Vagina (tissue), 2 donors: ENCODE measurements around the gene NSD2. TPM values are rescaled to one million over a fixed set of nuclear protein-coding genes. Genes with fewer than 3 reads are reported as not detected.

Experiments used
- DNase-seq, 2 donors: peaks; one replicate each; pipeline ENCODE4 v3.0.0-alpha.2; 2017; ENCODE audit errors: extremely low spot score in 2 of 2
- H3K27ac ChIP-seq: fragments of 200-600 bp; sonication (generic); one replicate; pipeline ENCODE4 v1.5.1; 2019
- H3K27me3 ChIP-seq: fragments of 200-600 bp; sonication (generic); one replicate; pipeline ENCODE4 v1.5.1; 2019
- H3K36me3 ChIP-seq, 2 donors: fragments of 200-600 bp; sonication (generic); one replicate each; pipeline ENCODE4 v1.5.1; 2017 to 2019
- H3K4me1 ChIP-seq: fragments of 200-600 bp; sonication (generic); one replicate; pipeline ENCODE4 v1.5.1; 2019
- H3K4me3 ChIP-seq, 2 donors: fragments of 200-600 bp; sonication (generic); 1 replicate in 1 of 2; 2 replicates in 1 of 2; pipeline ENCODE4 v1.5.1; 2016 to 2019
- H3K9me3 ChIP-seq: fragments of 200-600 bp; sonication (generic); one replicate; pipeline ENCODE4 v1.5.1; 2019
- CTCF ChIP-seq, 3 experiments: fragments of 450-650 bp in 2 of 3; fragments of 200-600 bp in 1 of 3; sonication (generic) in 1 of 3; IDR thresholded peaks; one replicate each; pipeline ENCODE4 v1.5.1; 2017 to 2019; ENCODE audit warnings: antibody characterized with exemption in 3 of 3, mild to moderate bottlenecking in 2 of 3, moderate library complexity in 2 of 3
- POLR2A ChIP-seq, 2 donors: fragments of 450-650 bp; IDR thresholded peaks; one replicate each; pipeline ENCODE4 v1.6.1; 2017; ENCODE audit warnings: antibody characterized with exemption in 2 of 2, mild to moderate bottlenecking in 2 of 2, moderate library complexity in 2 of 2
- POLR2AphosphoS5 ChIP-seq, 2 donors: sonication (generic); formaldehyde crosslinking; IDR thresholded peaks; one replicate each; pipeline ENCODE4 v1.9.0; 2017; ENCODE audit warnings: antibody characterized with exemption in 2 of 2, mild to moderate bottlenecking in 2 of 2, low read depth in 1 of 2; ENCODE audit not compliant: insufficient read depth in 1 of 2
- intact Hi-C: fragments of 100-400 bp; cut with DNase I; formaldehyde crosslinking; loops from one replicate; pipeline ENCODE4 v1.15.1; 2023
- total RNA-seq: library from RNA; depleted of rRNA; stranded (reverse); fragments of >200 nt; gene quantifications from one replicate; pipeline ENCODE4 v1.2.3, GENCODE V29; 2016

The NSD2 gene
- total RNA-seq, 1 donor from 2014 or later, result 38.5 TPM

GRCh38 chr4:1981251-1982058, 110.3 kb downstream of the NSD2 start:
- DNase-seq, result peak in 1 of 2 donors; percentile 46
- Histone ChIP-seq H3K4me1 (peaks cover 7% of the 10 kb centered on the region), H3K36me3 (peaks cover 9 to 74% of the 10 kb centered on the region in 2 donors), H3K4me3 (no peak overlapping the region), H3K27ac (no peak overlapping the region), H3K9me3 (no peaks in the 10 kb centered on the region), H3K27me3 (no peaks in the 10 kb centered on the region)
- no peak for TF ChIP-seq CTCF (IDR thresholded peaks at IDR 0.05)
- no peak for TF ChIP-seq POLR2A (IDR thresholded peaks at IDR 0.05)
- no peak for TF ChIP-seq POLR2AphosphoS5 (IDR thresholded peaks at IDR 0.05; ENCODE audit: insufficient read depth in 1 of 2, low read depth in 1 of 2)
- intact Hi-C loops, result no loop called here

GRCh38 chr4:1982124-1983052, 111.2 kb downstream of the NSD2 start:
- DNase-seq, result peak in 1 of 2 donors; percentile 61
- Histone ChIP-seq H3K4me3 (no peak overlapping the region), H3K4me1 (peaks cover 7% of the 10 kb centered on the region), H3K27ac (no peak overlapping the region), H3K27me3 (no peaks in the 10 kb centered on the region), H3K9me3 (no peaks in the 10 kb centered on the region), H3K36me3 (peaks cover 9 to 82% of the 10 kb centered on the region in 2 donors)
- intact Hi-C loops, result no loop called here
- TF ChIP-seq POLR2AphosphoS5 (IDR thresholded peaks at IDR 0.05; ENCODE audit: insufficient read depth in 1 of 2, low read depth in 1 of 2) (no peak), CTCF (IDR thresholded peaks at IDR 0.05) (no peak), POLR2A (IDR thresholded peaks at IDR 0.05) (no peak)

GRCh38 chr4:1983053-1983845, 112.1 kb downstream of the NSD2 start:
- DNase-seq, result peak in 1 of 2 donors; percentile 49

More at GRCh38 chr4:1983053-1983845, 112.1 kb downstream of the NSD2 start:
- TF ChIP-seq POLR2AphosphoS5 (IDR thresholded peaks at IDR 0.05; ENCODE audit: insufficient read depth in 1 of 2, low read depth in 1 of 2) (no peak), CTCF (IDR thresholded peaks at IDR 0.05) (no peak), POLR2A (IDR thresholded peaks at IDR 0.05) (no peak)
- Histone ChIP-seq H3K36me3 (peaks cover 9 to 86% of the 10 kb centered on the region in 2 donors), H3K27me3 (no peaks in the 10 kb centered on the region), H3K4me3 (no peak overlapping the region), H3K4me1 (peaks cover 7% of the 10 kb centered on the region), H3K9me3 (no peaks in the 10 kb centered on the region), H3K27ac (no peak overlapping the region)
- intact Hi-C loops, result no loop called here
